Liver (tissue), 9 donors: ENCODE results near the gene CENPU. TPM values are rescaled to one million over a fixed set of nuclear protein-coding genes. Genes with fewer than 3 reads are reported as not detected.

Experiments used
- DNase-seq: peaks from one replicate; pipeline ENCODE4 v3.0.0-alpha.2; 2017; ENCODE audit warnings: low spot score
- H3K27ac ChIP-seq, 2 donors: one replicate each; pipeline ENCODE4 v1.7.0; 2013; ENCODE audit warnings: inconsistent platforms in 2 of 2, low read length in 2 of 2, control low read depth in 1 of 2, low read depth in 1 of 2, mild to moderate bottlenecking in 1 of 2
- H3K27me3 ChIP-seq, 4 donors: one replicate each; pipeline versions ENCODE4 v1.6.1 to v1.7.0; 2013; ENCODE audit warnings: low read length in 3 of 4, inconsistent platforms in 1 of 4, mild to moderate bottlenecking in 1 of 4, moderate library complexity in 1 of 4; ENCODE audit not compliant: control insufficient read depth in 4 of 4, insufficient read depth in 4 of 4
- H3K36me3 ChIP-seq, 4 donors: one replicate each; pipeline versions ENCODE4 v1.6.1 to v1.7.0; 2013; ENCODE audit warnings: low read length in 3 of 4, mild to moderate bottlenecking in 3 of 4, low read depth in 1 of 4, moderate library complexity in 1 of 4; ENCODE audit not compliant: control insufficient read depth in 4 of 4, insufficient read depth in 3 of 4
- H3K4me1 ChIP-seq, 4 donors: one replicate each; pipeline versions ENCODE4 v1.6.1 to v1.7.0; 2013; ENCODE audit warnings: low read length in 3 of 4, mild to moderate bottlenecking in 3 of 4, moderate library complexity in 1 of 4; ENCODE audit not compliant: control insufficient read depth in 4 of 4, insufficient read depth in 4 of 4
- H3K4me3 ChIP-seq, 3 donors: one replicate each; pipeline versions ENCODE4 v1.6.1 to v1.7.0; 2013; ENCODE audit warnings: low read length in 3 of 3, control low read depth in 1 of 3, low read depth in 1 of 3, mild to moderate bottlenecking in 1 of 3
- H3K9ac ChIP-seq, 2 donors: one replicate each; pipeline ENCODE4 v1.7.0; 2013; ENCODE audit warnings: low read length in 2 of 2, mild to moderate bottlenecking in 2 of 2, moderate library complexity in 2 of 2, control low read depth in 1 of 2, low read depth in 1 of 2
- H3K9me3 ChIP-seq, 4 donors: one replicate each; pipeline versions ENCODE4 v1.6.1 to v1.7.0; 2013; ENCODE audit warnings: low read length in 3 of 4; ENCODE audit not compliant: control insufficient read depth in 4 of 4
- EGR1 ChIP-seq, 2 donors: IDR thresholded peaks; 2 replicates each; pipeline ENCODE4 v1.6.1; 2016 to 2018; ENCODE audit warnings: antibody characterized with exemption in 2 of 2, low read depth in 2 of 2
- FOXA1 ChIP-seq: IDR thresholded peaks from 2 replicates; pipeline ENCODE4 v1.6.1; 2016; ENCODE audit warnings: antibody characterized with exemption
- FOXA2 ChIP-seq: IDR thresholded peaks from 2 replicates; pipeline ENCODE4 v1.6.1; 2016; ENCODE audit warnings: antibody characterized with exemption
- GABPA ChIP-seq, 2 donors: IDR thresholded peaks in 1 of 2; conservative IDR thresholded peaks in 1 of 2; 2 replicates each; pipeline ENCODE4 v1.6.1; 2016; ENCODE audit warnings: antibody characterized with exemption in 2 of 2, mild to moderate bottlenecking in 1 of 2, moderate library complexity in 1 of 2
- HNF4A ChIP-seq, 2 donors: conservative IDR thresholded peaks; 2 replicates each; pipeline ENCODE4 v1.6.1; 2016; ENCODE audit warnings: antibody characterized with exemption in 2 of 2, mild to moderate bottlenecking in 2 of 2
- HNF4G ChIP-seq: IDR thresholded peaks from 2 replicates; pipeline ENCODE4 v1.6.1; 2016; ENCODE audit warnings: antibody characterized with exemption
- JUND ChIP-seq, 2 donors: IDR thresholded peaks; 2 replicates each; pipeline ENCODE4 v1.6.1; 2016; ENCODE audit warnings: antibody characterized with exemption in 2 of 2
- NR2F2 ChIP-seq: IDR thresholded peaks from 2 replicates; pipeline ENCODE4 v1.6.1; 2016; ENCODE audit warnings: antibody characterized with exemption
- RAD21 ChIP-seq, 2 donors: IDR thresholded peaks; 2 replicates each; pipeline ENCODE4 v1.6.1; 2016; ENCODE audit warnings: antibody characterized with exemption in 2 of 2, mild to moderate bottlenecking in 2 of 2
- RXRA ChIP-seq, 2 donors: IDR thresholded peaks; 2 replicates each; pipeline ENCODE4 v1.6.1; 2017 to 2018; ENCODE audit warnings: antibody characterized with exemption in 2 of 2, mild to moderate bottlenecking in 1 of 2
- SP1 ChIP-seq: IDR thresholded peaks from 2 replicates; pipeline ENCODE4 v1.6.1; 2018; ENCODE audit warnings: antibody characterized with exemption, mild to moderate bottlenecking
- TAF1 ChIP-seq: conservative IDR thresholded peaks from 2 replicates; pipeline ENCODE4 v1.6.1; 2016; ENCODE audit warnings: antibody characterized with exemption, mild to moderate bottlenecking
- YY1 ChIP-seq: IDR thresholded peaks from 2 replicates; pipeline ENCODE4 v1.6.1; 2016; ENCODE audit warnings: antibody characterized with exemption, mild to moderate bottlenecking
- WGBS: extraction: QIAGEN DNeasy Blood & Tissue Kit; methylation state at CpG from one replicate; pipeline ENCODE4 v1.1.7; 2013; 5-methylcytosine and 5-hydroxymethylcytosine counted together
- polyA plus RNA-seq, 2 donors: library from polyadenylated mRNA; stranded (reverse) in 1 of 2; unstranded in 1 of 2; fragments of 200-250 nt in 1 of 2; fragments of >200 nt in 1 of 2; fragmentation: Nextera tagmentation in 1 of 2; extraction: Ambion mirVana in 1 of 2; gene quantifications; one replicate each; pipeline versions ENCODE4 v1.2.1 to v1.2.3, GENCODE V29; 2013 to 2015
- total RNA-seq, 2 donors: library from RNA; depleted of rRNA; stranded (reverse); fragments of >200 nt; gene quantifications; one replicate each; pipeline ENCODE4 v1.2.3, GENCODE V29; 2014
- TF ChIP-seq, protein P1 (sequence below): IDR thresholded peaks from 2 replicates; pipeline ENCODE4 v1.6.1; 2016; ENCODE audit warnings: antibody characterized with exemption
- TF ChIP-seq, protein P2 (sequence below): IDR thresholded peaks from 2 replicates; pipeline ENCODE4 v1.6.1; 2016; ENCODE audit warnings: antibody characterized with exemption
- TF ChIP-seq, protein P3 (sequence below): fragments of 150-350 bp; IDR thresholded peaks from 2 replicates; pipeline ENCODE4 v1.5.1; 2017; ENCODE audit warnings: improper control_type of control experiment, low read depth, low read length; ENCODE audit not compliant: missing input control
- TF ChIP-seq, protein P4 (sequence below): IDR thresholded peaks from 2 replicates; pipeline ENCODE4 v1.6.1; 2016; ENCODE audit warnings: antibody characterized with exemption, mild to moderate bottlenecking
- TF ChIP-seq, protein P5 (sequence below): IDR thresholded peaks from 2 replicates; pipeline ENCODE4 v1.6.1; 2016; ENCODE audit warnings: antibody characterized with exemption
- donor health status: healthy.
- donor health status: healthy.
- donor health status: healthy.
- donor health status: healthy.
- donor health status: healthy.

The CENPU gene
- total and polyA plus RNA-seq, 4 donors = 1.2 to 22.0 (median 1.8) TPM

DNA sequence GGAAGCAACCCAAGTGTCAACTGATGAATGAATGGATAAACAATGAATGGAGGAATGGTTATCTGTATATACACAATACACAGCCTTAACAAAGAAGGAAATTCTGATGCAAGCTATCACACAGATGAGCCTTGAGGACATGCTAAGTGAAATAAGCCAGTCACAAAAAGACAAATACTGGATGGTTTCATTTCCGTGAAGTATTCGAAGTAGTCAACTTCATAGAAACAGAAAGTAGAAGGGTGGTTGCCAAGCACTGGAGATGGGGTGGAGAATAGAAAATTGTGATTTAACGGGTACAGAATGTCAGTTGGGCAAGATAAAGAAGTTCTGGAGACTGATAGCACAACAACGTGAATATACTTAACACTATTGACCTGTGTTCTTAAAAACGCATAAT is 28.2 kb downstream of the CENPU start:
- no peak overlapping the region for H3K27ac ChIP-seq
- H3K27me3 ChIP-seq = no peaks in the 10 kb centered on the region
- no peak for TF ChIP-seq RAD21 (IDR thresholded peaks at IDR 0.05)
- TF ChIP-seq, protein P1, sequence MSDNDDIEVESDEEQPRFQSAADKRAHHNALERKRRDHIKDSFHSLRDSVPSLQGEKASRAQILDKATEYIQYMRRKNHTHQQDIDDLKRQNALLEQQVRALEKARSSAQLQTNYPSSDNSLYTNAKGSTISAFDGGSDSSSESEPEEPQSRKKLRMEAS = no peak
- TF ChIP-seq, protein P2, sequence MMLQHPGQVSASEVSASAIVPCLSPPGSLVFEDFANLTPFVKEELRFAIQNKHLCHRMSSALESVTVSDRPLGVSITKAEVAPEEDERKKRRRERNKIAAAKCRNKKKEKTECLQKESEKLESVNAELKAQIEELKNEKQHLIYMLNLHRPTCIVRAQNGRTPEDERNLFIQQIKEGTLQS = no peak
- no peak for TF ChIP-seq GABPA (IDR thresholded peaks at IDR 0.05 in 1 of 2, conservative IDR thresholded peaks at IDR 0.05 in 1 of 2)
- TF ChIP-seq, protein P3, sequence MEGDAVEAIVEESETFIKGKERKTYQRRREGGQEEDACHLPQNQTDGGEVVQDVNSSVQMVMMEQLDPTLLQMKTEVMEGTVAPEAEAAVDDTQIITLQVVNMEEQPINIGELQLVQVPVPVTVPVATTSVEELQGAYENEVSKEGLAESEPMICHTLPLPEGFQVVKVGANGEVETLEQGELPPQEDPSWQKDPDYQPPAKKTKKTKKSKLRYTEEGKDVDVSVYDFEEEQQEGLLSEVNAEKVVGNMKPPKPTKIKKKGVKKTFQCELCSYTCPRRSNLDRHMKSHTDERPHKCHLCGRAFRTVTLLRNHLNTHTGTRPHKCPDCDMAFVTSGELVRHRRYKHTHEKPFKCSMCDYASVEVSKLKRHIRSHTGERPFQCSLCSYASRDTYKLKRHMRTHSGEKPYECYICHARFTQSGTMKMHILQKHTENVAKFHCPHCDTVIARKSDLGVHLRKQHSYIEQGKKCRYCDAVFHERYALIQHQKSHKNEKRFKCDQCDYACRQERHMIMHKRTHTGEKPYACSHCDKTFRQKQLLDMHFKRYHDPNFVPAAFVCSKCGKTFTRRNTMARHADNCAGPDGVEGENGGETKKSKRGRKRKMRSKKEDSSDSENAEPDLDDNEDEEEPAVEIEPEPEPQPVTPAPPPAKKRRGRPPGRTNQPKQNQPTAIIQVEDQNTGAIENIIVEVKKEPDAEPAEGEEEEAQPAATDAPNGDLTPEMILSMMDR = no peak
- no peak for TF ChIP-seq HNF4G
- no peak for TF ChIP-seq FOXA2
- TF ChIP-seq YY1 = no peak
- TF ChIP-seq HNF4A (conservative IDR thresholded peaks at IDR 0.05) = no peak
- no peak for TF ChIP-seq NR2F2
- TF ChIP-seq FOXA1 = no peak
- TF ChIP-seq EGR1 (IDR thresholded peaks at IDR 0.05; ENCODE audit: low read depth in 2 of 2) = no peak
- no peak for TF ChIP-seq TAF1
- TF ChIP-seq RXRA (IDR thresholded peaks at IDR 0.05) = no peak
- no peak for TF ChIP-seq SP1
- TF ChIP-seq, protein P4, sequence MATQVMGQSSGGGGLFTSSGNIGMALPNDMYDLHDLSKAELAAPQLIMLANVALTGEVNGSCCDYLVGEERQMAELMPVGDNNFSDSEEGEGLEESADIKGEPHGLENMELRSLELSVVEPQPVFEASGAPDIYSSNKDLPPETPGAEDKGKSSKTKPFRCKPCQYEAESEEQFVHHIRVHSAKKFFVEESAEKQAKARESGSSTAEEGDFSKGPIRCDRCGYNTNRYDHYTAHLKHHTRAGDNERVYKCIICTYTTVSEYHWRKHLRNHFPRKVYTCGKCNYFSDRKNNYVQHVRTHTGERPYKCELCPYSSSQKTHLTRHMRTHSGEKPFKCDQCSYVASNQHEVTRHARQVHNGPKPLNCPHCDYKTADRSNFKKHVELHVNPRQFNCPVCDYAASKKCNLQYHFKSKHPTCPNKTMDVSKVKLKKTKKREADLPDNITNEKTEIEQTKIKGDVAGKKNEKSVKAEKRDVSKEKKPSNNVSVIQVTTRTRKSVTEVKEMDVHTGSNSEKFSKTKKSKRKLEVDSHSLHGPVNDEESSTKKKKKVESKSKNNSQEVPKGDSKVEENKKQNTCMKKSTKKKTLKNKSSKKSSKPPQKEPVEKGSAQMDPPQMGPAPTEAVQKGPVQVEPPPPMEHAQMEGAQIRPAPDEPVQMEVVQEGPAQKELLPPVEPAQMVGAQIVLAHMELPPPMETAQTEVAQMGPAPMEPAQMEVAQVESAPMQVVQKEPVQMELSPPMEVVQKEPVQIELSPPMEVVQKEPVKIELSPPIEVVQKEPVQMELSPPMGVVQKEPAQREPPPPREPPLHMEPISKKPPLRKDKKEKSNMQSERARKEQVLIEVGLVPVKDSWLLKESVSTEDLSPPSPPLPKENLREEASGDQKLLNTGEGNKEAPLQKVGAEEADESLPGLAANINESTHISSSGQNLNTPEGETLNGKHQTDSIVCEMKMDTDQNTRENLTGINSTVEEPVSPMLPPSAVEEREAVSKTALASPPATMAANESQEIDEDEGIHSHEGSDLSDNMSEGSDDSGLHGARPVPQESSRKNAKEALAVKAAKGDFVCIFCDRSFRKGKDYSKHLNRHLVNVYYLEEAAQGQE = no peak
- TF ChIP-seq JUND (IDR thresholded peaks at IDR 0.05) = no peak
- TF ChIP-seq, protein P5, sequence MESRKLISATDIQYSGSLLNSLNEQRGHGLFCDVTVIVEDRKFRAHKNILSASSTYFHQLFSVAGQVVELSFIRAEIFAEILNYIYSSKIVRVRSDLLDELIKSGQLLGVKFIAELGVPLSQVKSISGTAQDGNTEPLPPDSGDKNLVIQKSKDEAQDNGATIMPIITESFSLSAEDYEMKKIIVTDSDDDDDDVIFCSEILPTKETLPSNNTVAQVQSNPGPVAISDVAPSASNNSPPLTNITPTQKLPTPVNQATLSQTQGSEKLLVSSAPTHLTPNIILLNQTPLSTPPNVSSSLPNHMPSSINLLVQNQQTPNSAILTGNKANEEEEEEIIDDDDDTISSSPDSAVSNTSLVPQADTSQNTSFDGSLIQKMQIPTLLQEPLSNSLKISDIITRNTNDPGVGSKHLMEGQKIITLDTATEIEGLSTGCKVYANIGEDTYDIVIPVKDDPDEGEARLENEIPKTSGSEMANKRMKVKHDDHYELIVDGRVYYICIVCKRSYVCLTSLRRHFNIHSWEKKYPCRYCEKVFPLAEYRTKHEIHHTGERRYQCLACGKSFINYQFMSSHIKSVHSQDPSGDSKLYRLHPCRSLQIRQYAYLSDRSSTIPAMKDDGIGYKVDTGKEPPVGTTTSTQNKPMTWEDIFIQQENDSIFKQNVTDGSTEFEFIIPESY = no peak
- no peaks in the 10 kb centered on the region for H3K9me3 ChIP-seq
- peaks cover 0 to 2% (median 0%) of the 10 kb centered on the region in 4 donors for H3K36me3 ChIP-seq
- 83% methylated on average over 5 of the region's 5 CpGs for WGBS
- H3K4me1 ChIP-seq = no peaks in the 10 kb centered on the region
- H3K4me3 ChIP-seq = no peak overlapping the region
- DNase-seq = no peak
- H3K9ac ChIP-seq = no peak overlapping the region
